Hepatocyte (in vitro differentiated cells): ENCODE results near the gene OCA2. TPM values are rescaled to one million over a fixed set of nuclear protein-coding genes. Genes with fewer than 3 reads are reported as not detected.

Source experiments
- DNase-seq: peaks from one replicate; pipeline ENCODE4 v3.0.0-alpha.2; 2016; ENCODE audit warnings: low spot score
- H2AFZ ChIP-seq: fragments of 200-600 bp; sonication (generic); 2 replicates; pipeline ENCODE4 v1.6.0; 2016; ENCODE audit warnings: antibody characterized with exemption, mild to moderate bottlenecking
- H3K27ac ChIP-seq: fragments of 200-600 bp; sonication (generic); 2 replicates; pipeline ENCODE4 v1.5.1; 2016; ENCODE audit warnings: mild to moderate bottlenecking
- H3K27me3 ChIP-seq: fragments of 200-600 bp; sonication (generic); 2 replicates; pipeline ENCODE4 v1.6.1; 2016
- H3K36me3 ChIP-seq: fragments of 200-600 bp; sonication (generic); replicated peaks from 2 replicates; pipeline ENCODE4 v1.5.1; 2016; ENCODE audit warnings: low read depth; ENCODE audit not compliant: insufficient read depth
- H3K4me1 ChIP-seq: fragments of 200-600 bp; sonication (generic); 2 replicates; pipeline ENCODE4 v1.5.1; 2016; ENCODE audit warnings: mild to moderate bottlenecking, moderate library complexity; ENCODE audit not compliant: insufficient read depth
- H3K4me2 ChIP-seq: fragments of 200-600 bp; sonication (generic); 2 replicates; pipeline ENCODE4 v1.6.0; 2016
- H3K4me3 ChIP-seq: fragments of 200-600 bp; sonication (generic); 2 replicates; pipeline ENCODE4 v1.5.1; 2016; ENCODE audit warnings: mild to moderate bottlenecking
- H3K79me2 ChIP-seq: fragments of 200-600 bp; sonication (generic); 2 replicates; pipeline ENCODE4 v1.6.0; 2017; ENCODE audit warnings: mild to moderate bottlenecking
- H3K9me2 ChIP-seq: fragments of 200-600 bp; sonication (generic); replicated peaks from 2 replicates; pipeline ENCODE4 v1.6.0; 2017; ENCODE audit warnings: mild to moderate bottlenecking; ENCODE audit not compliant: insufficient read depth
- H3K9me3 ChIP-seq: fragments of 200-600 bp; sonication (generic); 2 replicates; pipeline ENCODE4 v1.5.1; 2016; ENCODE audit warnings: low read depth, mild to moderate bottlenecking
- H4K20me1 ChIP-seq: fragments of 200-600 bp; sonication (generic); 2 replicates; pipeline ENCODE4 v1.6.0; 2016; ENCODE audit warnings: mild to moderate bottlenecking; ENCODE audit not compliant: insufficient read depth, poor library complexity, severe bottlenecking
- EZH2 ChIP-seq: fragments of 200-600 bp; sonication (generic); IDR thresholded peaks from 2 replicates; pipeline ENCODE4 v1.6.1; 2016; ENCODE audit warnings: antibody characterized with exemption, mild to moderate bottlenecking, borderline replicate concordance
- EZH2phosphoT487 ChIP-seq: fragments of 200-600 bp; sonication (generic); IDR thresholded peaks from one replicate; pipeline ENCODE4 v1.6.1; 2018; ENCODE audit warnings: antibody characterized with exemption, mild to moderate bottlenecking, low read depth, moderate library complexity; ENCODE audit not compliant: unreplicated experiment, severe bottlenecking
- WGBS: methylation state at CpG from one replicate; pipeline ENCODE4 v1.1.6; 2016; ENCODE audit warnings: low lambda C conversion rate; ENCODE audit errors: missing lambda C conversion rate; 5-methylcytosine and 5-hydroxymethylcytosine counted together
- polyA plus RNA-seq: library from polyadenylated mRNA; unstranded; fragments of >200 nt; fragmentation: Nextera tagmentation; extraction: Ambion mirVana; gene quantifications from 2 replicates; pipeline ENCODE4 v1.2.1, GENCODE V29; 2016
- total RNA-seq: library from RNA; depleted of rRNA; stranded (reverse); fragments of >200 nt; gene quantifications from 2 replicates; pipeline ENCODE4 v1.2.3, GENCODE V29; 2014
- TF ChIP-seq, protein P1 (sequence below): fragments of 200-600 bp; sonication (generic); IDR thresholded peaks from 2 replicates; pipeline ENCODE4 v1.5.1; 2016; ENCODE audit warnings: antibody characterized with exemption, mild to moderate bottlenecking; ENCODE audit not compliant: poor library complexity

OCA2 gene
- total and polyA plus RNA-seq, 2 experiments from 2014 or later = 25.1 to 27.7 TPM

DNA sequence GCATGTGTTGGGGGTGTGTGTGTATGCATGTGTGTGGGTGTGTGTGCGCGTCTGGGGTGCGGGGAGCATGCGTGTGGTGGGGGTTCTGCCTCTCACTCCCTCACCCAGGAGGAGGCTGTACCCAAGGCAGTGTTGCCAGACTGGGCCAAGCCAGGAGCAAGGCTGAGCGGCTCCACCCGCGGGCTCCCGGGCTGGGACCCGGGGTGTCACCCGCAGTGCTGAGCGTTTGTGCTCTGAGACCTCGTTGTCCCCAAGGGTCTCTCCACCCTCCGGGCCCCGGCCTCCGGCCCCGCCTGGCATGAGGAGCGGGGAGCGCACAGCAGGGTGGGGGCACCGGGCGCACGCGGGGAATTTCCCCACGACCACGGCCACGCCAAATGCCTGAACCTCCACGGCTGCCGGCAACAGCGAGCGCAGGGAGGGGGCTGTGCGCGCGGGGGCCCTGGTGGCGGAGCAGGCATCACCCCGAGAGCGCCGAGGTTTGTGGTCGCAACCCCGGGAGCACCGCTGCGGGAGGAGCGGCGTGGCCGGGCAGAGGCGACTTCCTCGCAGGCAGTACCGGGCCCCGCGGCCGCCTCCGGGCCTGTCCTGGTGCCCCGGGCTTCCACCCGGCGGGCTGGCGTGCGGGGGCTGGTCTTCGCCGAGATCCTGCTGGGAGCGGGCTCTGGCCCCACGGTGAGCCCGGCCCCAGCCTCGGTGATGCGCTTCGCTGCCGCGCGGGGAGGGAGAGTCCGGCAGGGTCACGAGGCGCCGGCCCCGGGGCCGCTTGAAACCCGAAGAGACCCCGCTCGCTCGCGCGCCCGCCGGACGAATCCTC, 7.4 kb upstream of the OCA2 start:
- no peaks in the 10 kb centered on the region for H3K36me3 ChIP-seq
- H3K9me3 ChIP-seq = no peaks in the 10 kb centered on the region
- H3K79me2 ChIP-seq = no peaks in the 10 kb centered on the region
- peak overlapping the region; percentile 98 for H3K4me2 ChIP-seq
- peak overlapping the region; percentile 45 for H3K4me3 ChIP-seq
- H3K9me2 ChIP-seq = no peaks in the 10 kb centered on the region
- H3K27ac ChIP-seq = no peak overlapping the region
- DNase-seq = peak; percentile 38
- peak overlapping the region; percentile 74 for H2AFZ ChIP-seq
- 3% methylated on average over 30 of the region's 81 CpGs for WGBS
- H3K4me1 ChIP-seq = peaks cover 15% of the 10 kb centered on the region
- no peaks in the 10 kb centered on the region for H4K20me1 ChIP-seq
- TF ChIP-seq, protein P1, sequence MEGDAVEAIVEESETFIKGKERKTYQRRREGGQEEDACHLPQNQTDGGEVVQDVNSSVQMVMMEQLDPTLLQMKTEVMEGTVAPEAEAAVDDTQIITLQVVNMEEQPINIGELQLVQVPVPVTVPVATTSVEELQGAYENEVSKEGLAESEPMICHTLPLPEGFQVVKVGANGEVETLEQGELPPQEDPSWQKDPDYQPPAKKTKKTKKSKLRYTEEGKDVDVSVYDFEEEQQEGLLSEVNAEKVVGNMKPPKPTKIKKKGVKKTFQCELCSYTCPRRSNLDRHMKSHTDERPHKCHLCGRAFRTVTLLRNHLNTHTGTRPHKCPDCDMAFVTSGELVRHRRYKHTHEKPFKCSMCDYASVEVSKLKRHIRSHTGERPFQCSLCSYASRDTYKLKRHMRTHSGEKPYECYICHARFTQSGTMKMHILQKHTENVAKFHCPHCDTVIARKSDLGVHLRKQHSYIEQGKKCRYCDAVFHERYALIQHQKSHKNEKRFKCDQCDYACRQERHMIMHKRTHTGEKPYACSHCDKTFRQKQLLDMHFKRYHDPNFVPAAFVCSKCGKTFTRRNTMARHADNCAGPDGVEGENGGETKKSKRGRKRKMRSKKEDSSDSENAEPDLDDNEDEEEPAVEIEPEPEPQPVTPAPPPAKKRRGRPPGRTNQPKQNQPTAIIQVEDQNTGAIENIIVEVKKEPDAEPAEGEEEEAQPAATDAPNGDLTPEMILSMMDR = no peak
- peak; percentile 73 for TF ChIP-seq EZH2
- peaks cover 18% of the 10 kb centered on the region for H3K27me3 ChIP-seq

DNA sequence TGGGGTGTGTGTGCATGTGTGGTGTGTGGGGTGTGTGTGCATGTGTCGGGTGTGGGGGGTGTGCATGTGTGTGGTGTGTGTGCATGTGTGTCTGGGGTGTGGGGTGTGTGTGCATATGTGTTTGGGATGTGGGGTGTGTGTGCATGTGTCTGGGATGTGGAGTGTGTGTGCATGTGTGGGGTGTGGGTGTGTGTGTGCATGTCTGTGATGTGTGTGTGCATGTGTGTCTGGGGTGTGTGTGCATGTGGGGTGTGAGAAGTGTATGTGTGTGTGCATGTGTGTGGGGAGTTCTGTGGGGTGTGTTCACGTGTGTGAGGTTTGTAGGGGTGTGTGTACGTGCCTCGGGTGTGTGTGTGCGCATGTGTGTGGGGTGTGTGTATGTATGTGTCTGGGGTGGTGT, 6.7 kb upstream of the OCA2 start:
- Histone ChIP-seq H3K9me3 (no peaks in the 10 kb centered on the region), H2AFZ (no peak overlapping the region), H3K4me3 (no peak overlapping the region), H3K79me2 (no peaks in the 10 kb centered on the region), H3K27ac (no peak overlapping the region), H3K9me2 (no peaks in the 10 kb centered on the region), H3K4me1 (peaks cover 15% of the 10 kb centered on the region), H3K36me3 (no peaks in the 10 kb centered on the region), H4K20me1 (no peaks in the 10 kb centered on the region), H3K4me2 (no peak overlapping the region), H3K27me3 (peaks cover 18% of the 10 kb centered on the region)
- no peak for DNase-seq
- WGBS = 94% methylated on average over 5 of the region's 5 CpGs
- TF ChIP-seq EZH2phosphoT487 (no peak), EZH2 (no peak)
- TF ChIP-seq, protein P1 = no peak

DNA sequence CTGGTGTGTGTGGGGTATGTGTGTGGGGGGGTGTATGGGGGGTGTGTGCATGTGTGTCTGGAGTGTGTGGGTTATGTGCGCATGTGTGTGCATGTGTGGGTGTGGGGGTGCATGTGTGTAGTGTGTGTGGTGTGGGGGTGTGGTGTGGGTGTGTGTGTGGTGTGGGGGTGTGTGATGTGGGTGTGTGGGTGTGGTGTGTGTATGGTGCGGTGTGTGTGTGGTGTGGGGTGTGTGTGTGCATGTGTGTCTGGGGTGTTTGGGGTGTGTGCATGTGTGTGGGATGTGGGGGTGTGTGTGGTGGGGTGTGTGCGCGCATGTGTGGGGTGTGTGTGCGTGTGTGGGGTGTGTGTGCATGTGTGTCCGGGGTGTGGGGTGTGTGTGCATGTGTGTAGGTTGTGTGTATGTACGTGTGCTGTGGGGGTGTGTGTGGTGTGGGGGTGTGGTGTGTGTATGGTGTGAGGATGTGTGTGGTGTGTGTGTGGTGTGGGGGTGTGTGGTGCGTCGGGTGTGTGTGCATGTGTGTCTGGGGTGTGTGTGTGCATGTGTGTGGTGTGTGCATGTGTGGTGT, 6.2 kb upstream of the OCA2 start:
- H3K4me2 ChIP-seq = no peak overlapping the region
- no peak for DNase-seq
- no peaks in the 10 kb centered on the region for H3K79me2 ChIP-seq
- peaks cover 19% of the 10 kb centered on the region for H3K27me3 ChIP-seq
- no peak overlapping the region for H3K27ac ChIP-seq
- no peaks in the 10 kb centered on the region for H3K9me3 ChIP-seq
- TF ChIP-seq EZH2 (no peak), EZH2phosphoT487 (no peak)
- TF ChIP-seq, protein P1 = no peak
- H3K4me3 ChIP-seq = no peak overlapping the region
- peaks cover 15% of the 10 kb centered on the region for H3K4me1 ChIP-seq
- no peaks in the 10 kb centered on the region for H3K9me2 ChIP-seq
- H2AFZ ChIP-seq = no peak overlapping the region
- no peaks in the 10 kb centered on the region for H4K20me1 ChIP-seq
- no peaks in the 10 kb centered on the region for H3K36me3 ChIP-seq
- WGBS = 93% methylated on average over 2 of the region's 9 CpGs
